ENCODE data around the gene OR12D1.

DNA sequence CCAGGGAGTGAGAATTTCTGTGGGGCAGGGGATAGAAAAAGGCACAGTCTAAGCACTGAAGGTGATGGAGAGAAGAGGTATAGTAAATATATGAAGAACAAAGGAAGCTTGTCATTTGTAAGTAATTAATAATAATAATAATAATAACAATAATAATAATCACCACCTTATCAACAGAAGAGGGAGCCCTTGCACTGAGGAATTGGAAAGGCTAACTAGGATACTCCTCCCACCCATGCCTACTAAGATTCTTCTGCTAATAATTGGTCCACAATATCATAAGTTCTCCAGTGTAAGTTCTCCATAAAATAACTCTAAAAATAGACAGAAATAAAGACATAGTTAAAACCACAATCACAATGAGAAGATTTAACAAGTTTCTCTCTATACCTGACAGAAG, 38.7 kb upstream of the OR12D1 start:
- TF ChIP-seq TAF7 (tag; IDR thresholded peaks at IDR 0.05), result no peak
- no peak for TF ChIP-seq ZNF699 (CRISPR knock-in tag; IDR thresholded peaks at IDR 0.05; ENCODE audit: insufficient replicate concordance)
- no peak for TF ChIP-seq POLR2A (conservative IDR thresholded peaks at IDR 0.05)
